GM12892 (cell line): ENCODE data around the gene PXDC1.

Experiments
- DNase-seq: peaks from one replicate; pipeline ENCODE4 v3.0.0; 2011; ENCODE audit not compliant: insufficient read length
- FAIRE-seq: peaks from 2 replicates; lab custom pipeline; 2011; peaks lifted over from hg19 to GRCh38; lab: Jason Lieb, UNC
- POLR2A ChIP-seq: IDR thresholded peaks from 2 replicates; pipeline ENCODE4 v1.6.1; 2011; ENCODE audit warnings: low read depth, low read length, control low read depth
- POLR2AphosphoS5 ChIP-seq: IDR thresholded peaks from 2 replicates; pipeline ENCODE4 v1.6.1; 2011; ENCODE audit warnings: low read depth, low read length, control low read depth
- TAF1 ChIP-seq: IDR thresholded peaks from 2 replicates; pipeline ENCODE4 v1.6.1; 2011; ENCODE audit warnings: low read depth, mild to moderate bottlenecking, control low read depth, low read length, borderline replicate concordance

PXDC1 gene

DNA sequence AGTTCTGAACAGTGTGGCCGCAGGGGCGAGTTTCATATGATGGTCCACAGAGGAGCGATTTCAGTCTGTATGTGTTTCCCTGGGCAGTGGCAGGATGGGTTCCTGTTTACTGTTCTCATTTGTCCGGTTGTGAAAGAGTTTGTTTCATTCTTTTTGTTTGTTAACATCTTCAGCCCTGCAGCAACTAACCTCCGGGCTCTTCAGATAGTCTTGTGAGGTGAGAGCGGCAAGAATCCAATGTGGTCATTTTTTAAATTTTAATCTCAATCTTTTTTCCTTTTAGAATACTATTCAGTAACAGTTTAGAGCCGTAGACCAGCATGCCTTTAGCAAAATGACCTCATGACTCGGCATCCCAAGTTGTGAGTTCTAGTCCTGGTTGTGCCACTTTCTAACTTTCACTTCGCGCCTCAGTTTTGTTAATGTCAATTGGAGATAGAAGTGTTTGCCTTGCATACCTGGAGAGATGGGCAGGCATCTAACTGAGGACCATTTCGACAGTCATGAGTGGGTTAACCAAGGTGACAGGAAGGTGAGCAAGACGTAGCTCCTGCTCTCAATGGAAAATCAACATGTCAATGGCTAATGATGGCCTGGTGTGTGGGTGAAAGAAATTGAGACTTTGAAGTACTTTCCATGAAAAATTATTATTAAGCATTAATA is 38.5 kb upstream of the PXDC1 start:
- FAIRE-seq (no peak), DNase-seq (no peak)

DNA sequence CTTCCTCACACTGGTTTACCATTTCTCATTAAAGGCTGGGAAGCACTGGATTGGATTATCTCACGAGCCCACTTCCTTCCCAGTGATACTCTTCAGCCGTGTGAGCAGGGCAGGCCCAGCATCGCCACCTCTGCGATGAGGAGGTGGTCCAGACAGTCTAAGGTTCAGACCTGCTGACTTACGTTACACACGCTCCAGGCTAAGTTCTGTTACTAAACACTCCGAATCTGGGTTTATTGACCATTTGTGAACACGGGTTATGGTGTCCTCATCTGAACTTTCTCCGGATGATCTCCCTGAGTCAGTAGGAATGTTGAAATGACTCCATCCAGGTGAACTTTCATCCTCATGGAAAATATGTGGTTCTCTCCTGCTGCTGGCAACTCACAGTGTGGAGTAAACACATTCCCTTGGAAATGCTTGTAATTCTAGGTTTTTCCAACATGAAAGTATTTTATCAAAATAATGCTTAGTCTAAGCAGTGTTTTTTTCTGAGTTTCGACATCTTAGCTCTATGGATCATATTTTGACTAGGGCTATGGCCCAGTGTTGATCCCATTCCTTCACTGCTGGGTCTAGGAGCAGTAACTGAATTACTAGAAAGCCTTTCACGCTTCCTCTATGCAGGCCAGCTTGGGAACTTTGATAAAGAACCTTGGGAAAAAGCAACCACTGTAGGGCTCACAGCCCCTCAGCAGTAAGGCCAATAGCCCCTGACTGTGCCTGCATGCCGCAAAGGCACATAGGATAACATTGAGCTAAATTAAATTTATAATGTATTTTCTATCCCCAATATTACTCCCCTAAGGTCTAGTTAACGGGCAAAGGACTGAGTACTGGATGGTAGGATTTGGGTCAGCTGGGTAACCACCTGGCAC is 37.7 kb upstream of the PXDC1 start:
- DNase-seq (no peak), FAIRE-seq (no peak)
- TF ChIP-seq TAF1 (no peak), POLR2A (no peak), POLR2AphosphoS5 (no peak)

More for the DNA sequence above, 38.5 kb upstream of the PXDC1 start:
- no peak for TF ChIP-seq TAF1
- no peak for TF ChIP-seq POLR2AphosphoS5
- no peak for TF ChIP-seq POLR2A

DNA sequence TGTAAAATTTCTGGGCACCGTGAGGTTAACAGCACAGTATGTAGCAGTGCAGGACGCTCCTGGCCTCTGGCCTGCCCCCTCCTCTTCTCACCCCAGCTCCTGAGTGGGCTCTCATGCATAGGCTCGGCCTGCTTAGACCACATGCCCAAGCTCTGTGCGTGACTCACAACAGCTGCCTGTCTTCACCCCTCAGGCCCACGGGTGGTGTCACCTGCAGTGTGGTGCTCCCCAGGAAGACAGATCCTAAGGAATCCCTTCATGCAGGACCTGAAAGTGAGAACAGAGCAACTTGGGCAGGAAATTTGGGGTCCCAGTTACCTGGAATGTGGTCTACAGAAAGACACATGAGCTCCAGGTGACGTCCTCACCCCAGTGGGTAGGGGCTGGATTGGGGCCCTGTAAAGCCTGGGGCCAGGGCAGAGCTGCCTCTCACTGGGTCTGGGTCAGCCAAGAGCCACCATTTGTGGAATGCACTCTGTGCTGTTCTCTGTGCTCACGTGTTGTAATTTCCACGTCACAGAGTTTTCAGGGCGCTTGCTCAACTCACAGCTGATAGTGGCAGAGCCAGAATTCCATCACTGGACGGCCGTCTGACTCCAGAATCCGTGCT is 37.0 kb upstream of the PXDC1 start:
- no peak for DNase-seq
- no peak for FAIRE-seq
- TF ChIP-seq POLR2A (no peak), TAF1 (no peak), POLR2AphosphoS5 (no peak)

DNA sequence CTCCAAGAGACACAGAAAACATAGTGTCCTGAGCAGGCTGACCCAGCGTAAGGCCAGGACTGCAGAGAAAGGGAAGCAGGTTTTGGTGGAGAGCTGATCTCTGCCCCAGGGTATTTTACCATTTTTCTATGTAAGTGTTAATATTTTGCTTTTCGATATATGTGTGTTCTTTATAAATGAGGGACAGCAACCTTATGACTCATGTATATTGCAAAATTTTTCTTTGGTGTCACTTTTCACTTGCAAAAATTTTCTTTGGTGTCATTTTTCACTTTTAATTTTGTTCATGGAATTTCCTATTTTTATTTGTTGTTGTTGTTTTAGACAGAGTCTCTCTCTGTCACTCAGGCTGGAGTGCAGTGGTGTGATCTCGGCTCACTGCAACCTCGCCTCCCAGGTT is 34.6 kb upstream of the PXDC1 start:
- TF ChIP-seq POLR2AphosphoS5 (no peak), TAF1 (no peak), POLR2A (no peak)
- no peak for DNase-seq
- no peak for FAIRE-seq

DNA sequence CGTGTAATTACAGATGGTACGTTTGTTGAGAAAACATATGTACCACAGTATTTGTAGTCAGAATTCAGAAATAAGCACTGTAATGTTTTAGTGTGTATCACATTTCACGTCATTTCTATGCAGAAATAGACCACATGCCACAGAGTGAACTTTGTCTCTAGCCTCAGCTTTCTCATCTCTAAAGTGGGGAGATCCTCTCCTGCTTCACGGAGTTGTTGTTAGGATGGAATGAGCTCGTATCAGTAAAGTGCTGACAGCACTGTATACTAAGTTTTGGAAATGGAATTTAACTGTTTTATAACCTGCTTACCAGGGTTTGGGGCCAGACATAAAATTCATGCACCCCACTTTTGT is 34.2 kb upstream of the PXDC1 start:
- TF ChIP-seq POLR2AphosphoS5 (no peak), TAF1 (no peak), POLR2A (no peak)
- DNase-seq (no peak), FAIRE-seq (no peak)

DNA sequence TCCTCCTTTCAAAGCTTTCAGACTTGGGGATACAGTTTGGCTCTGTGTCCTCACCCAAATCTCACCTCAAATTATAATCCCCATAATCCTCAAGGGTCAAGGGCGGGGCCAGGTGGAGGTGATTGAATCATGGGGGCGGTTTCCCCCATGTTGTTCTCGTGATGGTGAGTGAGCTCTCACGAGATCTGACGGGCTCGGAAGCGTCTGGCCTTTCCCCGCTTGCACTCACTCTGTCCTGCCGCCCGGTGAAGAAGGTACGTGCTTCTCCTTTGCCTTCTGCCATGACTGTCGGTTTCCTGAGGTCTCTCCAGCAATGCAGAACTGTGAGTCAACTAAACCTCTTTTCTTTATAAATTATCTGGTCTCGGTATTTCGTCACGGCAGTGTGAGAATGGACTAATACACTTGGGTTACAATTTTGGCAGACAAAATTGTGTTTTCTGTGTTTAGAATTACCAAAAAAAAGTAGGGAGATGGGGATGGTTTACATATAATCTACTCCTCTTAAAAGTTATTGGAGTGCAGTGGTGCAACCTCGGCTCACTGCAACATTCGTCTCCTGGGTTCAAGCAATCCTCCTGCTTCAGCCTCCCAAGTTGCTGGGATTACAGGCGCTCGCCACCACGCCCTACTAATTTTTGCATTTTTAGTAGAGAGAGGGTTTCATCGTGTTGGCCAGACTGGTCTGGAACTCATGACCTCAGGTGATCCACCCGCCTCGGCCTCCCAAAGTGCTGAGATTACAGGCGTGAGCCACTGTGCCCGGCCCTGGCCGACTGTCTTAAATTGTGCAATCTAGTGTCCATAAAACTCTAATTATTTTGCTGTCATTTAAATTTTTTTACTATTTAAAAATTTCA is 33.6 kb upstream of the PXDC1 start:
- FAIRE-seq (no peak), DNase-seq (no peak)
- TF ChIP-seq POLR2A (no peak), TAF1 (no peak), POLR2AphosphoS5 (no peak)

DNA sequence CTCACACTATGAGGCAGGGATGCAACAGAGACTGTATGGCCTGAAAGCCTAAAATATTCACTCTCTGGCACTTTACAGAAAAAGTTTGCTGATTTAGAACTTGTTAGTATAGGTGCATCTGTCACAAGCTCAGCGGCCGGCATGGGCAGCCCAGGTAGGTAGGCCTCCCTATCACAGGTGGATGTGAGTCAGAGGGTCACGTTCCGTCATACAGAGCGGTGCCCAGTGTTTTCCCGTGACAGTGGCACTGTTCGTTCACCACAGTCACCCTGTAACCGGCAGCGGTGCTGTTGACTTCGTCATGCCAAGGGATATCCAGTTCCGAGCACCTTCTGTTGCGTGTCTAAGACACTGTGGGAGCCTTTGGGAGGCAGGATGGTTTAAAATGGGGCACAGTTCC is 32.9 kb upstream of the PXDC1 start:
- FAIRE-seq (no peak), DNase-seq (no peak)
- TF ChIP-seq POLR2A (no peak), POLR2AphosphoS5 (no peak), TAF1 (no peak)

DNA sequence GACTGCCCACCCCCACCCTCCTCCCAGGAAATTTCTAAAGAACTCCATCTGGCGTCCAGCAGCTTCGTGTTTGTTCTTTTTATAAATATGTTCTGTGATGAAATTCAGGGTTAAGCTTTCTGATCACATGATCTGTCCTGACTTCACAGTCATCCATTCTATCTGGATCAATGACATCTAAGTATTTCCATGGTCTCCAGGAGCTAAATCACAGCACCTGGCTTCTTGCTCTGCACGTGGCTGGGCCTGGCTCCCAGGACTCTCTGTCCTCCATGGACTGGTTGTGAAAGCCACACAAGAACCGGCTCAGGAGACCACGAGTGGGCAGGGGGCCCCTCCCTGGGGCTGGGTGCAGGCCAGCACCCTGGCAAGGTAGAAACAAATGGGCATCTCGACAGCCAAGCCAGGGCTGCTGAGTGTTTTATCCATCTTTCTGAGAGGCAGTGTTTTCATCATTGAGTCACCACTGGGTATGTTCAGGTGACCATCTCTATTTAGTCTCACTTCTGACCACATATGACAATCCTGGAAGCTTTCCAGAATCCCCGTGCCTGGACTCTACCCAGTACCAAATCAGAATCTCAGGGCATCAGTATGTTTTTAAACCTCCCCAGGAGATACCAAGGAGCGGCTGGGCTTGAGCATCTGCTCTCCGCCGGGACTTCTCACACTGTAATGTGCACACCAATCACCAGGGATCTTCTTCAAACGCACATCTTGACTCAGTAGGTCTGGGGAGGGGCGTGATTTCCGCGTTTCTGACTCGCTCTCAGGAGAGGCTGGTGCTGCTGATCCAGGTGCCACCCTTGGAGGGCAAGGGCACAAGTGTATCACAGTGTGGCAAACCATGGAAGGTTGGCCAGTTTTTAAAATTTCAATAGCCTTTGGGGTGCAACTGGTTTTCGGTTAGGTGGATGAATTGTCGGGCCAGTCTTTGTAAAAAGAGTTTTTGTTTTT is 31.6 kb upstream of the PXDC1 start:
- DNase-seq, result no peak
- no peak for TF ChIP-seq TAF1
- no peak for FAIRE-seq

DNA sequence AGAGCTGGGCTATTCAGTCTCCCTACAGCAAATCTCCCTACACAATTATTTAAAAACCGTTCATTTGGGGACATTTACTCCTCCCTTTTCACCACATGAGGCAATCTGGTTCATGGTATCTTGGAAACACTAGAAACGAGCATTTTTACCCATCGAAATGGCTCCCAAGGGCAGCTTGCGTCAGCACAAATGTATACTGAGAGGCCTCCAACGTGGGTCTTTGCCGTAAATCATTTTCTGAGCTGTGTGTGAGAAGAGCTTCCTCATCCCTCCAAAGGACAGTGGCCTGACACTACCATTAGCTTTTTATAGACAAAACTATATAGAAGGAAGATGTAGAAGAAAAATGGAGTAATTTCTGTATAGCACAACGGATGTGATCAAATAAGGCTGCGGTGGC is 30.0 kb upstream of the PXDC1 start:
- TF ChIP-seq POLR2A (no peak), POLR2AphosphoS5 (no peak), TAF1 (no peak)
- no peak for DNase-seq
- no peak for FAIRE-seq

DNA sequence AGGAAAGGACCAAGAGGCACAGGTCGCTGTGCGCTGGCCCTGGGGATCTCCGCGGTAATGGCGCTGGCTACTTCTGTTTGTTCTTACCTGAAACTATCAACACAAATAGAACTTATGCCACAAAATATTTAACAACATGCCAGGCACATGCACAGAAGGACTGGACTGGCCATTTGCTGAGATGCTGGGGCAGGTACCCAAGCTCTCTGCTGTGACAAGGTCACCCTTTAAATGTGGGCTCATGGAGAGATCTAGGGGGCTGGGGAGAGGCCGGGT is 28.0 kb upstream of the PXDC1 start:
- TF ChIP-seq POLR2AphosphoS5 (no peak), TAF1 (no peak), POLR2A (no peak)
- DNase-seq (no peak), FAIRE-seq (no peak)
